ENCODE results near the gene ANK3. TPM values are rescaled to one million over a fixed set of nuclear protein-coding genes. Genes with fewer than 3 reads are reported as not detected.

The ANK3 gene
- 50.0 and 95.8 TPM in 2 replicates for total RNA-seq
- 44.9 and 65.2 TPM in 2 replicates for polyA plus RNA-seq

GRCh38 chr10:60389413-60390025 lies at the start of gene ANK3:
Gene ANK3, minus strand, starts transcription at chr10:60389875. Its CDS starts 337 bp downstream, at chr10:60389538.
- H3K36me3 ChIP-seq = no peaks in the 10 kb centered on the region
- H3K27ac ChIP-seq = peak within 1 kb of the TSS; percentile 70
- H3K27me3 ChIP-seq = no peaks in the 10 kb centered on the region
- TF ChIP-seq CTCF (IDR thresholded peaks at IDR 0.05; ENCODE audit: low read depth, low read length) = no peak
- H3K4me3 ChIP-seq = no peak within 1 kb of the TSS
- peak in 1 of 2 donors; percentile 8 for DNase-seq (ENCODE audit: low read depth in 1 of 2, low spot score in 1 of 2)
- H3K4me1 ChIP-seq (ENCODE audit: low read depth) = peaks cover 13% of the 10 kb centered on the region
- H3K9me3 ChIP-seq (ENCODE audit: low read depth) = no peaks in the 10 kb centered on the region

GRCh38 chr10:60434418-60435046 lies 44.9 kb upstream of the ANK3 start:
- peak; percentile 65 to 82 for DNase-seq (ENCODE audit: low read depth in 1 of 2, low spot score in 1 of 2)
- no peak overlapping the region for H3K4me3 ChIP-seq
- H3K27me3 ChIP-seq = no peaks in the 10 kb centered on the region
- no peaks in the 10 kb centered on the region for H3K9me3 ChIP-seq (ENCODE audit: low read depth)
- peak; percentile 61 for TF ChIP-seq CTCF (IDR thresholded peaks at IDR 0.05; ENCODE audit: low read depth, low read length)
- peaks cover 3% of the 10 kb centered on the region for H3K4me1 ChIP-seq (ENCODE audit: low read depth)
- no peaks in the 10 kb centered on the region for H3K36me3 ChIP-seq
- no peak overlapping the region for H3K27ac ChIP-seq

- Histone ChIP-seq H3K36me3 (no peaks in the 10 kb centered on the region), H3K4me1 (ENCODE audit: low read depth) (peaks cover 11% of the 10 kb centered on the region), H3K27ac (no peak overlapping the region), H3K27me3 (no peaks in the 10 kb centered on the region), H3K4me3 (no peak overlapping the region), H3K9me3 (ENCODE audit: low read depth) (no peaks in the 10 kb centered on the region)
- no peak for TF ChIP-seq CTCF (IDR thresholded peaks at IDR 0.05; ENCODE audit: low read depth, low read length)
- peak in 1 of 2 donors; percentile 77 for DNase-seq (ENCODE audit: low read depth in 1 of 2, low spot score in 1 of 2)
Observed at GRCh38 chr10:60433684-60434083, 44.0 kb upstream of the ANK3 start.

- Histone ChIP-seq H3K27ac (no peak overlapping the region), H3K9me3 (ENCODE audit: low read depth) (no peaks in the 10 kb centered on the region), H3K36me3 (no peaks in the 10 kb centered on the region), H3K4me1 (ENCODE audit: low read depth) (peaks cover 30% of the 10 kb centered on the region), H3K27me3 (no peaks in the 10 kb centered on the region), H3K4me3 (no peak overlapping the region)
- TF ChIP-seq CTCF (IDR thresholded peaks at IDR 0.05; ENCODE audit: low read depth, low read length) = no peak
- no peak for DNase-seq (ENCODE audit: low read depth in 1 of 2, low spot score in 1 of 2)
Observed at GRCh38 chr10:60430836-60431597, 41.3 kb upstream of the ANK3 start.

- H3K36me3 ChIP-seq = no peaks in the 10 kb centered on the region
- peak overlapping the region; percentile 78 for H3K27ac ChIP-seq
- no peak for TF ChIP-seq CTCF (IDR thresholded peaks at IDR 0.05; ENCODE audit: low read depth, low read length)
- no peak overlapping the region for H3K4me3 ChIP-seq
- peaks cover 34% of the 10 kb centered on the region for H3K4me1 ChIP-seq (ENCODE audit: low read depth)
- H3K9me3 ChIP-seq (ENCODE audit: low read depth) = no peaks in the 10 kb centered on the region
- peak in 1 of 2 donors; percentile 77 for DNase-seq (ENCODE audit: low read depth in 1 of 2, low spot score in 1 of 2)
- H3K27me3 ChIP-seq = no peaks in the 10 kb centered on the region
Observed at GRCh38 chr10:60430017-60430416, 40.3 kb upstream of the ANK3 start.

Data from cardiac muscle cell (in vitro differentiated cells and primary cell).